ENCODE data around the gene SENP1.
A peak's percentile ranks its signal among the peaks of the same experiment; 100 is the strongest.

The SENP1 gene

DNA sequence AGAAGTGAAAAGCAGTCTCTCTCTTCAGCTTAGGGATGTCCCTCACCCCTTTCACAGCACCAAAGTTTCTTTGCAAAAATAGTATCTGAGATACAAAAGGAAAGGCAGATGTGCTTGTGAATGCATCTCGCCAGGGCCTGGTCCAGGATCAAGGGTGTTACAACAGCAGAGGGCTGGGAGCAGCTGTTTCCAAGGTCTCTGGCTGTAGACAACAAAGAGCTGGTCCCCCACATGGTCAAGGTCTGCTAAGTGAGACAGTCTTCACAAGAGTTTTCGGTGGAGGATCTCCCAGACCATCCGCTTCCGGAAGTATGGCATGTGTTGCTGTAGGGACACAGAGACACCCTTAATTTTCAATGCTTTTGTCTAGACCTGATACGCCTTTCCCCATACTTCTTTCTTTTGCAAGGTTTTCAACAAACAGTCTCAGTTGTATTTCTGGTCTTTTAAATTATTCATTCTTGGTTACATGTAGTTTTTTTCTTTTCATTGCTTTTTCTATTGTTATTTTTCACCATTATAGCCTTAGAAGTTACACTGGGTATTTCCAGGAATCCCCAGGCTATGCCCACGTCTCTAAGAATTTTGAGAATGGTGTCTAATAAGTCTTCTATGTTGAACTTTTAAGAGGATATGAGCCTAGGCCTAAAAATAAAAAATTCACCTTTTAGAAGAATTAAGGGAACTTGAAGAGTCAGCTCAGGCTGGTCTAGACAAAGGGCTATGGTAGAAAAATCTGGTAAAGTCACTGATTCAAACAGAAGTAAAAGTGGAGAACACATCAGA, 60.6 kb downstream of the SENP1 start:
- no peaks in the 10 kb centered on the region for H3K4me1 Mint-ChIP-seq
- no peak overlapping the region for H3K4me3 Mint-ChIP-seq
- peak overlapping the region; percentile 31 for H3K27ac Mint-ChIP-seq
- DNase-seq (ENCODE audit: low spot score in 2 of 2) = no peak
- ATAC-seq (ENCODE audit: low read depth) = no peak
- peaks cover 19% of the 10 kb centered on the region for H3K36me3 Mint-ChIP-seq
- H3K9me3 Mint-ChIP-seq = no peaks in the 10 kb centered on the region
- no peaks in the 10 kb centered on the region for H3K27me3 Mint-ChIP-seq

DNA sequence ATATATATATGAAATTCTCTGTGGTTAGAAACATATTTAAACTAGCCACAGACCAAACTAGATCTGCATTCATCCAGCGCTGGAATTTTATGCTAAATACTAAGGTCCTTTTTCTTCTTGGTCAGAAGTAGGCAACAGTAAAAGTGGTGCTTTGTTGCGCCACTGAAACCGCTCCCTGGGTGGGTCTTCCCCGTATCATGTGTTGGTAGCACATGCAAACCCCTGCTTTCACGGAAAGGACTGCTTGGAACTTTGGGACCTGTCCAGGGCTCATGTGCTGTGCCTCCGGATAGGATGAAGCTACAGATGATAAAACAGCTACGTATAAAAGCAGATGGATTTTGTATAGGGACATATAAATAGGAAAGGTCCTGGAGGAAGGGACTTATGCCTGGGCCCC, 61.5 kb downstream of the SENP1 start:
- Mint-ChIP-seq H3K36me3 (peaks cover 19% of the 10 kb centered on the region), H3K27me3 (no peaks in the 10 kb centered on the region), H3K4me3 (no peak overlapping the region), H3K27ac (no peak overlapping the region), H3K9me3 (no peaks in the 10 kb centered on the region), H3K4me1 (peaks cover 3% of the 10 kb centered on the region)
- ATAC-seq (ENCODE audit: low read depth) (no peak), DNase-seq (ENCODE audit: low spot score in 2 of 2) (no peak)

DNA sequence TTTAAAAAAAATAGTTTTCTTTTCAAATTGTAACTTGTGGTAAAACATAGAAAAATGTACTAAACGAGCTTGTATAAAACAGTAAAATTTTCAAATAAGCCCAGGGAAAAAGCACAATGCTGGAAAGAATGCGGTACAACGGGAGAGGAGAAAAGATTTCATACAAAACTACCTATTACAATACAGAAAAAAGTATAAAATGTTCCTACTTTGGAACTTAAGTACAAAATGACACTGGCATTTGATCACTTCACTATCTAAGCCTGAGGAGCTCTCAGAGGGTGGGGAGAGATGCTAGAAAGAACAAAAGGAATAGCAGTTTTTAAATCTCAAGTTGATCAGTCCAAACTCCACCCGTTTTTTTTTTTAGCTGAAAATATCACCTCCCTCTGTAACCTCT, 62.1 kb downstream of the SENP1 start:
- DNase-seq (ENCODE audit: low spot score in 2 of 2) (no peak), ATAC-seq (ENCODE audit: low read depth) (no peak)
- Mint-ChIP-seq H3K9me3 (no peaks in the 10 kb centered on the region), H3K4me1 (peaks cover 9% of the 10 kb centered on the region), H3K36me3 (peaks cover 16% of the 10 kb centered on the region), H3K27me3 (no peaks in the 10 kb centered on the region), H3K27ac (no peak overlapping the region), H3K4me3 (no peak overlapping the region)

DNA sequence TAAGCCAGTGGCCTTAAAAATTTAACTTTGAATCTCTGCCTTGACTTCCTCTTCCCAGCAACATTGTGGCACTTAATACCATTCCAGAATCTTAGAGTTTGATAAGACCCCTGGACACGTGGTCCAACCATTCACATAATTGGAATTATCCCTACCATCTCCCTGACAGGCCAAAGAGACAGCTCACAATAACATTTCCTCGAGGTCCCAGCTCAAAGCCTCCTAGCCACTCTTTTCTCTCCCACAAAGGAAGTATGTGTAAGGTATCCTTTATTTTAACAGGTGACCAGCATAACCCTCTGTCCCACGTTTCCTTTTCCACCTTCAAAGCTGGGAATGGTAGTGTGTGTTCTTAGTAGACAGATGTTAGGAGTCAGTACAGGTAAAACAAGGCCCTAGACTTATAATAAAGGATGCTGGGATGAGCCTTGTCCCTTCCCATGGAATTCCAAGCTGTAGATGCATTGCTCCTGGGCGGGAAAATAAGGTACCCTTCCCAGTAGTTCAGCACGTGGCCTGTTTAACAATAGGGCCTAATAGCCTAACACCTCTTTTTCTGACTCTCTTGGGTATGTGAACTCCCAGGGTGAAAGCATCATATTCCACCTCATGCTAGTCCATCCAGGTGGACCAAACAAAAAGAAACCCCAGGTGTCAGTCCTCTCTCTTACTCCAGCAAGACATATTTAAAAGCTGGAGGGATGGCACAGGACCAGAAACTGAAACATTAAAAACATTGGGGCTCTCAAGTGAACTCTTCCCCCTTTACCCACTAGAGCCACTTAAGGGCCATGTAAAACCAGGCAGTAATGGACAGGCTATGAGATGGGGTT, 64.1 kb downstream of the SENP1 start:
- no peak overlapping the region for H3K27ac Mint-ChIP-seq
- peaks cover 10% of the 10 kb centered on the region for H3K36me3 Mint-ChIP-seq
- ATAC-seq (ENCODE audit: low read depth) (no peak), DNase-seq (ENCODE audit: low spot score in 2 of 2) (no peak)
- H3K4me3 Mint-ChIP-seq = no peak overlapping the region
- H3K27me3 Mint-ChIP-seq = no peaks in the 10 kb centered on the region
- no peaks in the 10 kb centered on the region for H3K9me3 Mint-ChIP-seq
- peaks cover 20% of the 10 kb centered on the region for H3K4me1 Mint-ChIP-seq

DNA sequence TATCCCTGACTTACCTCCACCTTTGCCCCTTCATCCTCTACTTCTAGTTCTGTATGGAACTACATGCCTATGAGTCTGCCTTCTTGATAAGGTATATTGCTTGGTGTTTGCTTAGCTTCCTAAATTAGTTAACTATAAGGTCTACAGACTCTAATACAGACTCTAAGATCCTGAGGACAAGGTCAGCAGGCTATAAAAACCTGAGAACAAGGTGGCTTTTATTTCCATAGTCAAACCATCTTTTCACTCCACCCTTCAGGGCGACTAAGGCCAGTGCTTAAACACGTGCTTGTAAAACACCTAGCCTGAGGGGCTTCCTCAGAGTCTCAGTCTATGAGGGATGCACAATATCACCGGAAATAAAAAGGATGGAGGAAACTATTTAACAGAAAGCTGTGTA, 65.5 kb downstream of the SENP1 start:
- Mint-ChIP-seq H3K4me3 (no peak overlapping the region), H3K4me1 (peaks cover 20% of the 10 kb centered on the region), H3K27me3 (no peaks in the 10 kb centered on the region), H3K36me3 (peaks cover 3% of the 10 kb centered on the region), H3K9me3 (no peaks in the 10 kb centered on the region), H3K27ac (no peak overlapping the region)
- DNase-seq (ENCODE audit: low spot score in 2 of 2) = no peak
- ATAC-seq (ENCODE audit: low read depth) = no peak

DNA sequence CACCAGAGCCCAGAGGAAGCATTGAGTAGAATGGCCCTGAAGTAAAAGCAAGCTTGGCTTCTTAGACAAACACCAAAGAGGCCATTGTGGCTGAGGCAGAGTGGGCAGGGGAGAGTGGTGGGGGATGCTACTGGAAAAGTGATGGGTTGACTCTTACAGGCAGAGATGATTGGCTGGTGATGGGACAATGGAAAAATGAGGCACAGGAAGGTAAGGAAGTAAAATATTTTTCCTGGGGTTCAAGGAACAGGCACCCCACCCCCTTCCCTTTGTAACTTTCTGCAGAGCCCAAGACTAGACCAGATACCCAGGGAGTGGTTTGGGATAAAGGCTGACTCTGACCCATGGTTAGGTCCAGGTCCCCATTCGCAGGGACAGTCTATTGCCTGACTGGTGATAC, 66.7 kb downstream of the SENP1 start:
- Mint-ChIP-seq H3K9me3 (no peaks in the 10 kb centered on the region), H3K27me3 (peaks cover 1% of the 10 kb centered on the region), H3K36me3 (no peaks in the 10 kb centered on the region), H3K4me1 (peaks cover 20% of the 10 kb centered on the region), H3K4me3 (no peak overlapping the region), H3K27ac (peak overlapping the region; percentile 0)
- no peak for DNase-seq (ENCODE audit: low spot score in 2 of 2)
- no peak for ATAC-seq (ENCODE audit: low read depth)

DNA sequence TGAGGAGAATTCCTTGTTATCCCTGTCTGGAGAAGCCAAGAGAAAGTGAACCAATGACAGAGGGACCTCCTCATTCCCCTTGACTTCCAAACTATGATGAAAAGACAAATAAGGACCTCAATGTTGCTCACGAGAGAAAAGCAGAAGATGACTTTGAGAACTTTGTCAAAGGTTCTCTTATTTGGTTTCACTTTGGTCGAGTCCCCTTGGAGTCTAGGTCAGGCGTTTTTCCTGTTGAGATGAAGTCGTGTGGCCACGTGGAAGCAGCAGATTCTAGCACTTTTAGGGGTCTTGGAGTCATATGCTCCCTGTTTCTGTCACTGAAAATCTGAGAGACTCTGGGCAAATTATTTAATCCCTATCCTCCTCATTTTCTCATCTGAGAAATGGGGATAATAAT, 67.8 kb downstream of the SENP1 start:
- Mint-ChIP-seq H3K36me3 (no peaks in the 10 kb centered on the region), H3K9me3 (no peaks in the 10 kb centered on the region), H3K4me1 (peaks cover 20% of the 10 kb centered on the region), H3K4me3 (peak overlapping the region; percentile 2), H3K27me3 (peaks cover 1% of the 10 kb centered on the region), H3K27ac (no peak overlapping the region)
- ATAC-seq (ENCODE audit: low read depth) (peak; percentile 53), DNase-seq (ENCODE audit: low spot score in 2 of 2) (no peak)

DNA sequence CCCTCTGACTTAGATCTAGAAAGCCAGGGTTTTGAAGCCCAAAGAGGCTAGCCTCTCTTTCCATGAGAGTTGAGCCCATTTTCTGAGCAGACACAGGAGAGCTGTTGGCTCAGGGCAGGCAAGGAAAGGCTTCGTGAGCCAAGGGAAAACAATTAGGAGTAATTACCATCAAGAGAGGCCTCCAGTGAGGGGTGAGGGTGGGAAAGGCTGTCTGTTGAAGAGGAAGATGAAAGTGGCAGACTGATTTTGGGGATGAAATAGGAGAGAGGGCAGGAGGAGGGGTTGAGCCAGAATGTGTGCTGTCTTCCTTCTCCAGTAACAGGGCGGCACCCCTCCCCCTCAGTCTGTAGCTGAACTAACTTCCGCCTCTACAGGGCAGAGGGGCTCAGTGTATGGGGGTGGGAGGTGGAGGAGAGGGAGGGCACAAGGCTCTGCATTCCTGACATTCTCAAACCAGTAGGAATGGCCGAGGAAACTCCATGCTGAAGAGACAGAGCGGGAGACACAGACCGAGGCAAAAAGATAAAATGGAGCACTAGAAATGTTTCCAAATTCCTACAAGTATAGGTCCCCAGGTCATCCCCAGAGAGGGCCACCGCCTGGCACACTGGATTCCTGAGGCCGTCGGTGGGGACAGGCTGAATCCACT, 68.5 kb downstream of the SENP1 start:
- ATAC-seq (ENCODE audit: low read depth) (no peak), DNase-seq (ENCODE audit: low spot score in 2 of 2) (no peak)
- Mint-ChIP-seq H3K36me3 (no peaks in the 10 kb centered on the region), H3K27me3 (peaks cover 1% of the 10 kb centered on the region), H3K4me1 (peaks cover 20% of the 10 kb centered on the region), H3K27ac (no peak overlapping the region), H3K9me3 (no peaks in the 10 kb centered on the region), H3K4me3 (no peak overlapping the region)

DNA sequence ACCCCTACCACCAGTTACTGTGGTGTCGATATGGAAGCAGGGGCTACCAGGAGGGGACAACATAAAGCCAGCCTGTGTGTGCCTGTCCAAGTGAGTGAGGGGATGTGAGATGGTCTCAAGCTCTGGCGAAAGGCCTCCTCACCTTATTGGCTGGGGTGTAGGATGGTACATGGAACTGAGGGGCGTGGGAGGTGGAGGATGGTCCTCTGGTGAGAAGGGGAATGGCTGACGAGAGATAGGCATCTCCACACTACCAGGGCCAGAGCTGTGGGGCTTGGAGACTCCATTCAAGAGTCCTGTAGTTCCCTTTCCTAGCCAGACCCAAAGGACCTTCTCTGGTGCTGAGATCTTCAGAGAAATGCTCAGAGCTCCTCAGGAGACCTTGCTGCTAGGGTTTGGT, 69.1 kb downstream of the SENP1 start:
- Mint-ChIP-seq H3K27me3 (peaks cover 1% of the 10 kb centered on the region), H3K9me3 (no peaks in the 10 kb centered on the region), H3K27ac (no peak overlapping the region), H3K4me3 (no peak overlapping the region), H3K4me1 (peaks cover 20% of the 10 kb centered on the region), H3K36me3 (no peaks in the 10 kb centered on the region)
- no peak for DNase-seq (ENCODE audit: low spot score in 2 of 2)
- no peak for ATAC-seq (ENCODE audit: low read depth)

DNA sequence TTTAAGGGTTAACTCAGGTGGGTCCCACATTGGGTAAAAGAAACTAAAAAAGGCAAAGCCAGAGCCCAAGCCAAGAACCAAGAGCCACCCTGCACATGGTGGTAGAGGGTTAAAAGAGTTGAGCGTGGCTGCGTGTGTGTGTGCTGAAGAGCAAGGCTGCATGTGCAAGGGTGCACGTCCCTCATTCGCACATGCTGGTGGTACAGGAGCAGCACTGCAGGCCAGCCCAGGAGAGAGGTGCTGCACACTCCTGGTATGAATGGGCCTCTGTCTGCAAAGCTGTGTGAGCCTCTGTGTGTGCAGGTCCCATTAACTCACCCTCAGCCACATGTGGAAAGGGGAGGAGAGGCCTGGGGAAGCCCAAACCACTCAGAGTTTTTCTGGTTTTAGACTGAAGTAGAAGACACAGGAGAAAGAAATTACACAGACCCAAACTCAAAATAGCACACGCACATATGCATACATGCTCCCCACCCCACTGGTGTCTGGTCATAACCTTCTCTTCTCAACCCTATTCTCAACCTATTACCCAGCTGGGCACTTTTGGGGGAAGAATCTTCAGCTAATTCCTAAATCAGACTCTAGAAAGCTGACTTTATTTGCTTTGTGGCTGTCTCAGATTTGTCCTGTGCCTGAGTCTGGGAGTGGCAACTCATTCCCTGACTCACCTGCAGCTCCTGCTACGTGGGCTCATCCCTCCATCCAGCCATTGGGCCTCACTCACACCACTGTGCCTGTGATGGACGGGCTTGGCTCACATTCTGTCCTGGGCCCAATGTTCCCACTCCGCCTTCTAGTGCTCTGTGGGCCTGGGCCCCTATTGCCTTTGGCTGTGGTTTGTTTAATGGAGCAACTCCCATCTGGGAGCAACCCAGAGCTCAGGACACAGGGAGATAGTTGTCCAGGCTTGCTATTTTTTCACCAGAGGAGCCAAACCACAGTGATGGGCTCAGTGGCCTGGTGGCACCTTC, 70.8 kb downstream of the SENP1 start:
- H3K27ac Mint-ChIP-seq = no peak overlapping the region

DNA sequence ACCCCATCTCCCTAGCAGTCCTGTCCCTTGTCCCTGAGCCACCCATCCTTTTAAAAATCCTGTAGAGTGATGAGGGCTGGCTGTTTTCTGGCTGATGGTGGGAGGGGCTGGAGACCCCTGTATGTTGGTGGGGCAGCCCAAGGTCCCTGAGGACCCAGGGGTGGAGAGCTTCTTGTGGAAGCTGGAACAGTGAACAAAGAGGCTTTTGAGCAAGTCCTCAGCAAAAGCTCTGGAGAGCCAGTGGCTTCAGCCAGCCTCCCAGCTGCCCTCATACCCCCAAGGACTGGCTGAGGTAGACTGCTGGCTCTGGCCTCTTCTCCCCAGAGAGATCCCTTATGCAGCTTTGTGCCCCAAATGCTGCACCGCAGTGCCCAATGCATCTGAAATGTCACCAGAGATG, 72.4 kb downstream of the SENP1 start:
- Mint-ChIP-seq H3K4me1 (peaks cover 14% of the 10 kb centered on the region), H3K9me3 (no peaks in the 10 kb centered on the region), H3K27me3 (peaks cover 5% of the 10 kb centered on the region), H3K36me3 (no peaks in the 10 kb centered on the region), H3K4me3 (no peak overlapping the region), H3K27ac (no peak overlapping the region)
- ATAC-seq (ENCODE audit: low read depth) (no peak), DNase-seq (ENCODE audit: low spot score in 2 of 2) (no peak)

More for the DNA sequence above, 70.8 kb downstream of the SENP1 start:
- Mint-ChIP-seq H3K4me3 (no peak overlapping the region), H3K4me1 (peaks cover 20% of the 10 kb centered on the region), H3K36me3 (no peaks in the 10 kb centered on the region), H3K27me3 (peaks cover 1% of the 10 kb centered on the region), H3K9me3 (no peaks in the 10 kb centered on the region)
- no peak for DNase-seq (ENCODE audit: low spot score in 2 of 2)
- no peak for ATAC-seq (ENCODE audit: low read depth)

DNA sequence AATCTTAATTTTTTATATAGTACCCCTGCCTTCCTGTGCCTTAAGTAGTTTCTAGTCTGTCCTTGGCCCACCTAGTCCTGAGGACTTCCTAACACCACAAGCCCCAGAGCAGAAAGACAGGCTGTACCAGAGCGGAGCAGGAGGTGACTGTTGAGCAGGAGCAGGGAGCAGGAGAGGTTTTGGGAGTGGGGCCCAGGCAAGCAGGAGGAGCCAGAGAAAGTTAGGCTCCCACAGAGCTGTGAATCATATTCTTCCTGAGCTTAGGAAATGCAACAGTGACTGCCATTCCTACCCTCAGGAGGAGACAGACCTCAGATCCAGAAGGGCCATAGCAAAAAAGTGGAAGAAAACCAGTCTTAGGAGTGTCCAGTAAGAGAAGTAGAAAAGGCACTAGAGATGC, 73.3 kb downstream of the SENP1 start:
- no peak for ATAC-seq (ENCODE audit: low read depth)
- Mint-ChIP-seq H3K9me3 (no peaks in the 10 kb centered on the region), H3K27me3 (peaks cover 5% of the 10 kb centered on the region), H3K36me3 (no peaks in the 10 kb centered on the region), H3K27ac (peak overlapping the region; percentile 31), H3K4me3 (no peak overlapping the region), H3K4me1 (peaks cover 8% of the 10 kb centered on the region)
- DNase-seq (ENCODE audit: low spot score in 2 of 2) = no peak

DNA sequence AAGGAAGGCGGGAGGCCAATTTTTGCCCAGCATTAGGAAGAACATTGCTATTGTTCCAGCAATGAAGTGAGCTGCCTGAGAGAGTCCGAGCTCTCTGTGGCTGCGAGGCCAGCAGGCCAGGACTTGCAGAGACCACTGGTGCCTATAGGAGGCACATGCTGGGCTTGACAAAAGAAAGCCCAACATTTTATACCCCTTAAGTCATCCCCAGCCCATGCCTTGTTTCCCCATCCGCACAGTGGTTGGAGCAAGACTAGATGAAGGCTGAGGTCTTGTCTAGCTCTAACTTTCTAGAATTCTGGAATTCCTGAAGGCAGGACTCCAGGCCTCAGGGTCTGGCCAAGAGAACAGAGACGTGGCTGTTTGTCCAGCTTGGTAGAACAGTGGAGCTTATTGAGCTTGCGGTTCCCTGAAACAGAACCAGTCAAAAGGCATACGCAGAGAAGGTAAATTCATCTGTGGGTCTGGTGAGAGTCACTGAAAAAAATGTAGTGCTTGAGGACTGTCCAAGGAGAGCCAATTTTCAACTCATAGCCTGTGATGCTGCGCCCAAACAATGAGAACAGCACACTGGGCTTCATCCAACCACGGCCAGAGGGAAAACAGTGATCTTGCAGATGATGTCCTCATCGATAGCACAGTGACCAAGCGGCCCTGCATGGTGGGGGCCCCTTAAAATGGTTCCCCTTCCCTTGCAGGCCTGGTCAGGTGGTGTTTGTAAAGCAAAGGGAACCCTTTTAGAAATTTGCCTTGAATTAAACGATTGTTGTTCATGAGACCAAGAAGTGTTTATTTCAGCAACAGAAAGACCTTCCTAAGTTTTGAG, 74.5 kb downstream of the SENP1 start:
- Mint-ChIP-seq H3K27ac (no peak overlapping the region), H3K36me3 (no peaks in the 10 kb centered on the region), H3K27me3 (peaks cover 6% of the 10 kb centered on the region), H3K4me1 (peaks cover 4% of the 10 kb centered on the region), H3K9me3 (no peaks in the 10 kb centered on the region), H3K4me3 (no peak overlapping the region)
- no peak for DNase-seq (ENCODE audit: low spot score in 2 of 2)
- no peak for ATAC-seq (ENCODE audit: low read depth)
